HEK293 (cell line): ENCODE measurements around the gene CERS4.

ENCODE experiments used
- CTCF ChIA-PET: fragments of 350-600 bp; formaldehyde crosslinking; extraction: SDS; loops from one replicate; lab custom pipeline; 2021; ENCODE audit warnings: antibody characterized with exemption; lab: Yijun Ruan, JAX
- POLR2A ChIA-PET: fragments of 300-600 bp; formaldehyde crosslinking; extraction: SDS; loops from one replicate; lab custom pipeline; 2020; ENCODE audit warnings: antibody characterized with exemption, inconsistent platforms; lab: Yijun Ruan, JAX
- H3K27ac ChIP-seq: fragments of 200-500 bp; sonication (Bioruptor generic); 2 replicates; pipeline ENCODE4 v1.5.1; 2014; ENCODE audit warnings: low read depth, low read length, control low read depth, inconsistent platforms; ENCODE audit errors: extremely low read depth
- H3K36me3 ChIP-seq, 2 experiments: fragments of 200-500 bp in 1 of 2; sonication (Bioruptor generic) in 1 of 2; 1 replicate in 1 of 2; 2 replicates in 1 of 2; pipeline ENCODE4 v1.5.1; 2014 to 2017; ENCODE audit warnings: inconsistent platforms in 2 of 2, low read length in 2 of 2; ENCODE audit not compliant: control insufficient read depth in 2 of 2, insufficient read depth in 1 of 2
- H3K4me1 ChIP-seq: fragments of 200-500 bp; sonication (Bioruptor generic); 2 replicates; pipeline ENCODE4 v1.5.1; 2014; ENCODE audit warnings: mild to moderate bottlenecking, low read length, inconsistent platforms; ENCODE audit not compliant: control insufficient read depth, insufficient read depth
- H3K4me3 ChIP-seq: 2 replicates; pipeline ENCODE4 v1.5.1; 2011; ENCODE audit warnings: low read depth, mild to moderate bottlenecking, control low read depth, low read length, moderate library complexity
- H3K9me3 ChIP-seq: fragments of 200-500 bp; sonication (Bioruptor generic); 2 replicates; pipeline ENCODE4 v1.5.1; 2014; ENCODE audit warnings: low read depth, low read length, inconsistent platforms; ENCODE audit not compliant: control insufficient read depth, insufficient read depth
- EGR2 ChIP-seq: fragments of 450-650 bp; formaldehyde crosslinking; IDR thresholded peaks from 2 replicates; pipeline ENCODE4 v1.5.1; 2016; ENCODE audit warnings: low read depth, missing biosample characterization, missing genetic modification characterization
- HIC1 ChIP-seq: fragments of 450-650 bp; formaldehyde crosslinking; IDR thresholded peaks from 2 replicates; pipeline ENCODE4 v1.5.1; 2016; ENCODE audit warnings: missing biosample characterization, missing genetic modification characterization
- HOXC10 ChIP-seq: sonication (generic); formaldehyde crosslinking; IDR thresholded peaks from 2 replicates; pipeline ENCODE4 v1.8.1; 2023; ENCODE audit warnings: mild to moderate bottlenecking, missing genetic modification reagents
- IKZF3 ChIP-seq: fragments of 450-650 bp; IDR thresholded peaks from 2 replicates; pipeline ENCODE4 v1.5.0; 2018; ENCODE audit warnings: missing biosample characterization, mild to moderate bottlenecking, missing genetic modification characterization, moderate library complexity
- PRDM4 ChIP-seq: fragments of 450-650 bp; formaldehyde crosslinking; IDR thresholded peaks from 2 replicates; pipeline ENCODE4 v1.5.1; 2017; ENCODE audit warnings: missing biosample characterization, missing genetic modification characterization
- SCRT1 ChIP-seq: fragments of 450-650 bp; formaldehyde crosslinking; IDR thresholded peaks from 2 replicates; pipeline ENCODE4 v1.5.1; 2016; ENCODE audit warnings: missing biosample characterization, missing genetic modification characterization, borderline replicate concordance
- SCRT2 ChIP-seq: fragments of 450-650 bp; formaldehyde crosslinking; IDR thresholded peaks from 2 replicates; pipeline ENCODE4 v1.5.1; 2016; ENCODE audit warnings: missing biosample characterization, missing genetic modification characterization
- WT1 ChIP-seq: fragments of 450-650 bp; formaldehyde crosslinking; IDR thresholded peaks from 2 replicates; pipeline ENCODE4 v1.5.1; 2016; ENCODE audit warnings: missing biosample characterization, missing genetic modification characterization
- ZBTB17 ChIP-seq: fragments of 450-650 bp; formaldehyde crosslinking; IDR thresholded peaks from 2 replicates; pipeline ENCODE4 v1.5.1; 2016; ENCODE audit warnings: missing biosample characterization, missing genetic modification characterization
- ZBTB8A ChIP-seq: fragments of 450-650 bp; formaldehyde crosslinking; IDR thresholded peaks from 2 replicates; pipeline ENCODE4 v1.5.1; 2016; ENCODE audit warnings: missing biosample characterization, missing genetic modification characterization
- ZEB2 ChIP-seq: fragments of 450-650 bp; formaldehyde crosslinking; IDR thresholded peaks from 2 replicates; pipeline ENCODE4 v1.5.1; 2016; ENCODE audit warnings: missing biosample characterization, missing genetic modification characterization
- ZFHX2 ChIP-seq: fragments of 450-650 bp; formaldehyde crosslinking; conservative IDR thresholded peaks from 2 replicates; pipeline ENCODE4 v1.5.1; 2016; ENCODE audit warnings: missing biosample characterization, missing genetic modification characterization
- ZNF16 ChIP-seq: fragments of 450-650 bp; formaldehyde crosslinking; IDR thresholded peaks from 2 replicates; pipeline ENCODE4 v1.5.1; 2016; ENCODE audit warnings: low read depth, missing biosample characterization, missing genetic modification characterization
- ZNF354C ChIP-seq: fragments of 450-650 bp; formaldehyde crosslinking; IDR thresholded peaks from 2 replicates; pipeline ENCODE4 v1.5.1; 2016; ENCODE audit warnings: missing biosample characterization, missing genetic modification characterization, low read depth, borderline replicate concordance
- ZNF404 ChIP-seq: fragments of 450-650 bp; formaldehyde crosslinking; IDR thresholded peaks from 2 replicates; pipeline ENCODE4 v1.5.1; 2017; ENCODE audit warnings: missing biosample characterization, missing genetic modification characterization
- ZNF433 ChIP-seq: fragments of 450-650 bp; formaldehyde crosslinking; IDR thresholded peaks from 2 replicates; pipeline ENCODE4 v1.5.1; 2016; ENCODE audit warnings: missing biosample characterization, missing genetic modification characterization, low read depth
- ZNF544 ChIP-seq: fragments of 450-650 bp; formaldehyde crosslinking; IDR thresholded peaks from 2 replicates; pipeline ENCODE4 v1.5.0; 2017; ENCODE audit warnings: missing biosample characterization, missing genetic modification characterization
- ZNF629 ChIP-seq: fragments of 450-650 bp; formaldehyde crosslinking; IDR thresholded peaks from 2 replicates; pipeline ENCODE4 v1.5.1; 2017; ENCODE audit warnings: missing biosample characterization, missing genetic modification characterization
- ZNF701 ChIP-seq: fragments of 450-650 bp; formaldehyde crosslinking; IDR thresholded peaks from 2 replicates; pipeline ENCODE4 v1.5.1; 2016; ENCODE audit warnings: missing biosample characterization, missing genetic modification characterization
- ZNF776 ChIP-seq: fragments of 450-650 bp; formaldehyde crosslinking; IDR thresholded peaks from 2 replicates; pipeline ENCODE4 v1.5.0; 2017; ENCODE audit warnings: missing biosample characterization, missing genetic modification characterization, borderline replicate concordance
- ZSCAN30 ChIP-seq: fragments of 450-650 bp; IDR thresholded peaks from 2 replicates; pipeline ENCODE4 v1.5.1; 2018; ENCODE audit warnings: missing biosample characterization, mild to moderate bottlenecking, missing genetic modification characterization, moderate library complexity

Gene CERS4

GRCh38 chr19:8259142-8259921 lies 50.2 kb downstream of the CERS4 start (continued):
- TF ChIP-seq PRDM4 (no peak), EGR2 (tag by site-specific recombination) (0 out of 2 replicates have a peak, but pooled peaks have one; percentile 48), ZFHX2 (tag by site-specific recombination) (peak; percentile 52)

DNA sequence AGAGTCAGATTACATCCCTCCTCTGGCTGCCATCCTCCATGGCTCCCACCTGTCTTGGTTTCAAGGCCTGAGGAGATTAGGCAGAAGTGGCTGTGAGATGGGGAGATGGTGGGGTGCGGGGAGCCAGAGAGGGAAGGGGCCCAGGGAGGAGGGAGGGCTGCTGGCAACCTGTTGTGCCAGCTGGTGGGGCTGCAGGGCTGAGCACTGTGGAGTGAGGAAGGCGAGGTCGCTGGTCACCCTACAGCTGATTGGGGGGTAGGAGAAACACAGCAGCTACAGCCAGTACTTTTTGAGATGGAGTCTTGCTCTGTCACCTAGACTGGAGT lies 50.7 kb downstream of the CERS4 start:
- H3K27ac ChIP-seq = no peak overlapping the region
- H3K4me1 ChIP-seq = no peaks in the 10 kb centered on the region
- ChIA-PET POLR2A (no interaction called here), CTCF (interaction anchor here (0.9 kb wide), 1 partner anchor 257 kb away, joined by 3 read pairs; no protein-coding TSS in a partner anchor)
- H3K9me3 ChIP-seq = no peaks in the 10 kb centered on the region
- no peak overlapping the region for H3K4me3 ChIP-seq
- TF ChIP-seq HOXC10 (CRISPR knock-in tag) (no peak), SCRT1 (tag by site-specific recombination) (peak; percentile 68; the same call in 1 of the 2 replicates), ZNF16 (tag by site-specific recombination) (peak; percentile 58; the same call in 1 of the 2 replicates), SCRT2 (tag by site-specific recombination) (peak; percentile 62; the same call in 1 of the 2 replicates), ZNF404 (no peak)
- peaks cover 0 to 30% of the 10 kb centered on the region in 2 experiments; a peak in 1 of 3 replicates for H3K36me3 ChIP-seq

DNA sequence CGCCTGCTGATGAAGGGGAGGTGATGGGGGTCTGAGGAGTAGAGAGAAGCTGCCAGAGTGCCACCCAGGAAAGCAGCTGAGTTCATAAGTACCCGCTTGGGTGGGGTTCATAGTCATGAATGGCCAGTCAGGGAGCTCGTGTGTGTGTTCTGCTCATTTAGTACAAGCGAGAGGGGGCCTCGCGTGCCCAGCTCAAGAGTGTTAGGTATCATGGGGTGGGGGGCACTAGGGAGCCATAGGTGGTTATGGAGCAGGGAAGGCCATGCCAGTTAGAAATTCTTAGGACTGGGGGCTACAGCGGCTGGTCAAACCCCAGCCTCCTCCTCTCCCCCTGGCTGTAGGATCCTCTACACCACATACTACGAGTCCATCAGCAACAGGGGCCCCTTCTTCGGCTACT lies 52.2 kb downstream of the CERS4 start:
- CTCF ChIA-PET = interaction anchor here (0.5 to 0.7 kb wide), 2 partner anchors 263 to 315 kb away, joined by 3 read pairs; no protein-coding TSS in a partner anchor

GRCh38 chr19:8261881-8262280 lies 52.7 kb downstream of the CERS4 start:
- ChIA-PET CTCF (interaction anchor here (0.5 kb wide), 1 partner anchor 316 kb away, joined by 3 read pairs; no protein-coding TSS in a partner anchor), POLR2A (interaction anchor here (0.7 kb wide), 1 partner anchor 318 kb away, joined by 3 read pairs; no protein-coding TSS in a partner anchor)
- Histone ChIP-seq H3K4me3 (no peak overlapping the region), H3K27ac (no peak overlapping the region), H3K9me3 (no peaks in the 10 kb centered on the region), H3K4me1 (no peaks in the 10 kb centered on the region), H3K36me3 (peaks cover 0 to 11% of the 10 kb centered on the region in 2 experiments; a peak in 1 of 3 replicates)
- TF ChIP-seq PRDM4 (no peak), ZNF354C (tag by site-specific recombination) (no peak), ZEB2 (tag by site-specific recombination) (no peak), IKZF3 (no peak), WT1 (no peak), ZBTB17 (tag by site-specific recombination) (no peak), ZNF629 (tag by site-specific recombination) (no peak), ZNF544 (tag by site-specific recombination) (no peak), ZNF701 (tag by site-specific recombination) (no peak), ZNF776 (tag by site-specific recombination) (no peak)

More for the DNA sequence above, 52.2 kb downstream of the CERS4 start:
- peaks cover 0 to 16% of the 10 kb centered on the region in 2 experiments; a peak in 1 of 3 replicates for H3K36me3 ChIP-seq
- no peak overlapping the region for H3K4me3 ChIP-seq
- no peaks in the 10 kb centered on the region for H3K9me3 ChIP-seq
- POLR2A ChIA-PET = no interaction called here
- no peak for TF ChIP-seq ZNF433
- no peak for TF ChIP-seq ZBTB8A (tag by site-specific recombination)
- no peak for TF ChIP-seq HIC1 (tag by site-specific recombination)
- no peak for TF ChIP-seq ZSCAN30 (tag by site-specific recombination)
- TF ChIP-seq ZNF16 (tag by site-specific recombination) = peak; percentile 95
- H3K27ac ChIP-seq = peak overlapping the region; percentile 11; the same call in 1 of the 2 replicates
- H3K4me1 ChIP-seq = no peaks in the 10 kb centered on the region
